Sigmoid colon (tissue), 4 donors: ENCODE measurements around the gene MAGIX.

Source experiments
- EP300 ChIP-seq, 4 donors: sonication (generic); formaldehyde crosslinking; IDR thresholded peaks; one replicate each; pipeline ENCODE4 v1.6.1; 2017; ENCODE audit warnings: antibody characterized with exemption in 4 of 4
- TF ChIP-seq, protein P1 (sequence below), 4 experiments: fragments of 450-650 bp in 3 of 4; fragments of 200-600 bp in 1 of 4; IDR thresholded peaks; one replicate each; pipeline ENCODE4 v1.5.1; 2016 to 2019; ENCODE audit warnings: antibody characterized with exemption in 4 of 4, mild to moderate bottlenecking in 3 of 4, moderate library complexity in 2 of 4

DNA sequence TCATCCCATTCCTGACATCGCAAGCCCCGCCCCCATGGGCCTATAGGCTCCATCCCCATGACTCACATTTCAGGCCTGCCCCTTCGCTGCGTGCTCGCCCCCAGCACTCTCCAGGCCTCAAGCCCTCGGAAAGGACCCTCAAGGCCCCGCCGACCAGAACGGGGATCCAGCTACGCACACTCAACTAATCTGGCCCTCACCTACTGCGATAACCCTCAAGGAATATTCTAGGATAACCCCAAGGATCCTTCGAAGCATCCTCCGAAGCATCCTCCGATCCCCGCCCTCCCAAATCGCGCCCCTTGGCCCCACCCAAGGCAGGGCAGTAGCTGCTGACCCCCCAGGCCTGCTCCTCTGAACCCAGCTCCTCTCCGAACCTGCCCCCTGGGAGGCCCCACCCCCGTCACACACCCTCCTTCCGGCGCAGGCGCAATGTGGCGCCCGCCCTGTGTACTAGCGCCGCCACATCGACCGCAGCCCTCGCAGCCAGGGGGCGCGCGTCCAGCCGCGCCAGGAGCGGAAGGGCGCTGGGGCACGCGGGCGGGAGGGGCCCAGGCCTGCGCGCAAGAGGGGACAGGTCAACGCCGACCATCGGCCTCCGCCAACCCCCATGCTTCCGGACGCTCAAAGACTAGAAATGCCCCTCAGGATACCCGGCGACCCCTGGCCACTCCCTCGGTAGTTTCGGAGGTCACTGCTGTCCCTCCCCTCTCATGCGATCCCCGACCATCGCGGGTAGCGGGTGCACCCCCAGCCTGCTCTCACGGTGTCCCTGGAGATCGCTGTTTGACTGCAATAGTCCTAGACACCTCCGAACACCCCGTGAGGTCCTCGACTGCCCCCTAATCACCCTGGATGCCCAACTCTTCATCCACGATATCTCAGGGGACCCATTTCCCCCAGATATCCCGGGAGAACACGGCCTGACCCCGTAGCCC, 6.4 kb upstream of the MAGIX start:
- no peak for TF ChIP-seq EP300 (IDR thresholded peaks at IDR 0.05)
- TF ChIP-seq, protein P1, sequence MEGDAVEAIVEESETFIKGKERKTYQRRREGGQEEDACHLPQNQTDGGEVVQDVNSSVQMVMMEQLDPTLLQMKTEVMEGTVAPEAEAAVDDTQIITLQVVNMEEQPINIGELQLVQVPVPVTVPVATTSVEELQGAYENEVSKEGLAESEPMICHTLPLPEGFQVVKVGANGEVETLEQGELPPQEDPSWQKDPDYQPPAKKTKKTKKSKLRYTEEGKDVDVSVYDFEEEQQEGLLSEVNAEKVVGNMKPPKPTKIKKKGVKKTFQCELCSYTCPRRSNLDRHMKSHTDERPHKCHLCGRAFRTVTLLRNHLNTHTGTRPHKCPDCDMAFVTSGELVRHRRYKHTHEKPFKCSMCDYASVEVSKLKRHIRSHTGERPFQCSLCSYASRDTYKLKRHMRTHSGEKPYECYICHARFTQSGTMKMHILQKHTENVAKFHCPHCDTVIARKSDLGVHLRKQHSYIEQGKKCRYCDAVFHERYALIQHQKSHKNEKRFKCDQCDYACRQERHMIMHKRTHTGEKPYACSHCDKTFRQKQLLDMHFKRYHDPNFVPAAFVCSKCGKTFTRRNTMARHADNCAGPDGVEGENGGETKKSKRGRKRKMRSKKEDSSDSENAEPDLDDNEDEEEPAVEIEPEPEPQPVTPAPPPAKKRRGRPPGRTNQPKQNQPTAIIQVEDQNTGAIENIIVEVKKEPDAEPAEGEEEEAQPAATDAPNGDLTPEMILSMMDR (IDR thresholded peaks at IDR 0.05): peak; percentile 32 to 67 (median 62)
